GM21423 (cell line): ENCODE data around the gene GNB1.

Experiments used
- ATAC-seq: cut with Tn5 transposase; IDR thresholded peaks from one replicate; pipeline ENCODE4 v1.9.1; 2021; ENCODE audit warnings: mild to moderate bottlenecking, moderate library complexity; ENCODE audit not compliant: unreplicated experiment

The GNB1 gene

DNA sequence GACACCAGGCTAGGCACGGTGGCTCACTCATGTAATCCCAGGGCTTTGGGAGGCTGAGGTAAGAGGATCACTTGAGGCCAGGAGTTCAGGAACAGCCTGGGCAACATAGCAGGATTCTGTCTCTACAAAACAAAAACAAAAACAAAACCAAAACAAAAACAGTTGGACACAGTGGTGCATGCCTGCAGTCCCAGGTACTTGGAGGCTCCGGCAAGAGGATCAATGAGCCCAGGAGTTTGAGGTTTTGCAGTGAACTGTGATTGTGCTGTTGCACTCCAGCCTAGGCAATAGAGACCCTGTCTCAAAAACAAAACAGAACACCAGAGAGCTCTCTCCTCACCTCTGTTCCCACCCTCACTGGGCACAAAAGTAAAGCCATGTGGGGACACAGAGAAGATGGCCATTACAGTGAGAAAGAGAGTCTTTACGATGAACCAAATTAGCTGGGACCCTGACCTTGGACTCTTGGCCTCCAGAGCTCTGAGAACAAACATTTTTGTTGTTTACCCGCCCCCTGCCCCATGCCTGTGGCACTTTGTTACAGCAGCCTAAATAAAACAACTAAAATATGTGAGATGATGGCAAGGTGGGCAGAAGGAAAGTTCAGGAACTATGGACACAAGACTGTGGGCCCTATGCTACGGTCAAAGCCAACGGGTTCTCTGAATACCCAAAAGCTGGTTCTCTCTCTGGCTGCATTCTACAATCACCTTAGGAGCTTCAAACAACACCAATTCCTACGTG lies 122.5 kb downstream of the GNB1 start:
- no peak for ATAC-seq

DNA sequence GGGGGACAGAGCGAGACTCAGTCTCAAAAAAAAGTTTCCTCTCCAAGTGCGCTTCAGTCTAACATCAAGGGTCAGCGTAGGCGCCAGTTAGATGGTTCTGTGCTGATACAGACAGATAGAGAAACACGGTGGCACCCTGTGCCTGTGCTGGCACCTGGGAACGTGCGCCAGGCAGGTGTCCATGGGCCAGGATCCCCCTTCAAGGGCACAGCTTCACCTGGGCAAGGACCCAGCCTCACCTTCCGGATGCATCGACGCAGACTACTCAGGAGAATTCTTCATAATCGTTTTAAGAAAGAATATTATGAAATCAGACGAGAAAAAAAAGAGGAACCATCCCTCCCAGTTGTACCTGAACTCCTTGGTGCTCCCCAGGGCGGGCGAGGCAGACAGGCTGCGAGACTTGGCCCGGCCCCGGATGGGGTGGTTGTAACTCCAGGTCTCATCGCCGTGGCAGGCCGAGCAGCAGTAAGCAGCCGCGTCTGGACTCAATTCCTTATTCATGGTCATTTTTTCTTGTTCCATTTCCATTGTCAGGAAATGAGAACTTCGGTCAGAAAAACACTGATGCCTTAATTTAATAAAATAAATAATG lies 125.9 kb downstream of the GNB1 start:
- ATAC-seq = no peak

DNA sequence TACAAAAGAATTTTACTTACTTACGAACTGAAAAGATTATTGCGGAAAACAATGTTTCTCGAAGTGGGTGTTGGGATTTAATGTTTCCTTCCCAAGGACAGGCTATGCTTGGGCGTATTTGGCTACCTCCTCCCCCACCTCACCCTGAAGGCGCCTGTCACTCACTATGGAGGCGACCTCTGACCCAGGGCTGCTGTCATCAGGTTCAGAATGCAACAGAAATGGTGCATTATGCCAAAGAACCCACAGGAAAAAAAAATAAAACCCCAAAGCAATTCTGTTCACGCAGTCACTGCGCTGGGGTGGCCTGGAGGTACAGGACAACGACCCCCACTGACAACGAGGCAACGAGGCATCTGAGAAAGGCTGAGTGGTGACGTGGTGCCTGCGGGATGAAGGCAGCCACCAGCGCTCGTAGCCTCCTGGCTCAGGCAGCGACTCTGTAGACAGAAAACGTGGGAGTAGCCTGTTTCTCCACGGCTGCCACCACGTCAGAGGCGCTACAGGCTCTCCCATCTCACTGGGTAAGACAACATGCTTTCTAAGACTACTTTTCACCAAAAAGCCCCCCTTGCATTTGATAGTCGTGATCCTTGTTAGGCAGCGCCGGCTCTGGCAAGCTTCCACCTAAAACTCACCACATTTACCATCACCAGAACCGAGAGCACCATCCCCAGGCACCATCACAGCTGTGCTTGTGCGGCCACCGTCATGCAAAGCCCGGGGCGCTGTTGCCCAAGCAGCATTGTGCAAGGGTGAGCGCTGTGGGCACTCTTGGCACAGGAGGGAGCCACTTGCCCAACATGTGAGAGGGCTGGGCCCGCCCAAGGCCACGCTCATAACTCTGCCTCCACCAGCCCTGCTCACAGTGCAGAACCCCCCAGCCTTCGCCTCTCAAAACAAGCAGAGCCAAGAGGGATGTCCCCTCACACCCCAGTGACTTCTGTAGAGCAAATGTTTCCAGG lies 126.9 kb downstream of the GNB1 start:
- ATAC-seq = no peak

GRCh38 chr1:1761504-1762376 lies 129.1 kb downstream of the GNB1 start:
- no peak for ATAC-seq

- ATAC-seq = no peak
Observed at GRCh38 chr1:1760715-1761114, 130.2 kb downstream of the GNB1 start.

DNA sequence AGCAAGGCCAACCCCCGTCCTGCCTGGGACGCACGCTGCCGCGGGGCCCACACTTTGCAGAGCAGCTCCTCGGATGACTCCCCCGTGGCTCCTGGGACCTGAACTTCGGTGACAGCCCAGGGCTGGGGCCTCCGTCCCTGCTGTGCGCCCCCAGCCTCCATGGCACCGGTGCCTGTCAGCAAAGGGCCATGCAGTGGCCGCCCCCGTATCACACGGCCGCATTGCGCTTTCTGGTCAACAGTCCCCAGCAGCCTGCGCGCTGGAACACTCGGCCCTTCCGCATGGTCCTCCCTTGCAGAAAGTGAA lies 130.6 kb downstream of the GNB1 start:
- ATAC-seq = no peak

GRCh38 chr1:1759456-1760344 lies 131.2 kb downstream of the GNB1 start:
- ATAC-seq = no peak

- ATAC-seq = no peak
Observed at GRCh38 chr1:1758692-1759455, 132.0 kb downstream of the GNB1 start.

DNA sequence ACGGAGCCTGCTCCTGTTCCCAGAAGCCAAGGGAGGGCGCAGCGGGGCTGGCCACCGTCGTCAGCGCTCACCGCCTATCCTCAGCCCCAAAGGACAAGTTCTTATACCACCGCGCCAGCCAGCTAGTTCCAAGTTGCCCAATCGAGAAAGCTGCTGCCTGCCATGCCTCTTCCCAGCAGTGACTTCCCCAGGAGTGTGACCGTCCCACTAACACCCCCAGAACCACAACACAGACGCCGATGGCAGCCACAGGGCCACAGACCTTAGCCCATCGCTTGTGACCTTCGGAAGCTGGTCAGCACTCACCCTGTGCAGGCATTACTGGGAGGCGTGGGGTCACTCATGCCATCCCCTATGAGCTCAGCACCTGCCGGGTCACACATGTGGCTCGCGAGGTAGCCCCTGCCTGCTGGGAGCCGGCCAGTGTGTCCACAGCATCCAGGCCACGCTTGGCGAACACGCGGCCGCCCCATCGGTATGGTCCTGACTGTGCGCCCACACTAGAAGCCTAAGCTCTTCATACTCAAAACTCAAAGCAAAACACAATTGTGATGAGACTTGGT lies 132.7 kb downstream of the GNB1 start:
- ATAC-seq = no peak

DNA sequence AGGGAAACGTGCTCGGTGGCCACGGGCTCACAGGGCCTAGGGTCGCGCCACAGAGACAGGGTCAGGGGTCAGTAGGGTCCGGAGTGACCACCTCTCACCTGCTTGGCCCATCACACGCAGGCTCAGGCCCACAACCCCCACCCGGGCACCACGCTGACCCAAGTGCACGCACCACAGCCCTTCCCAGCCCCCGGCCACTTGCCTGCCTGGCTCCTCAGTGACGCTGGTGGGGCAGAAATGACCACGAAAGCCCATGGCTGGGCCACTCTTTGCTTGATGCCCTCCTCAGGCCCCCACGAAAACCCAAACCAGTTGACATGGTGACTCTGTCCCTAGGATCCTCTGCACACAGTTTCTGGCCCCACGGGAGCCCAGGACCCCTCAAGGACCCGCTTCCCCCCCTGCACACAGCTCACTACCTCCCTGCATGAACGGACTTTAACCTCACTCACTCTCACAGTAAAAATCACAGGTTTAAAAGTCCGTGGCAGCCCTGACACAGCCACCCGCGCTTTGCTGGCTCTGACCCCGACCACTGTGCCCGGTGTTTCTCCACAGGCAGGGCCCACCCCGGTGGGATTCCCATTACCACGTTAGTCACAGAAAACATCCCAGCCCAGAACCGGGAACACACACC lies 133.3 kb downstream of the GNB1 start:
- no peak for ATAC-seq

- no peak for ATAC-seq
Observed at GRCh38 chr1:1756661-1757421, 134.0 kb downstream of the GNB1 start.

DNA sequence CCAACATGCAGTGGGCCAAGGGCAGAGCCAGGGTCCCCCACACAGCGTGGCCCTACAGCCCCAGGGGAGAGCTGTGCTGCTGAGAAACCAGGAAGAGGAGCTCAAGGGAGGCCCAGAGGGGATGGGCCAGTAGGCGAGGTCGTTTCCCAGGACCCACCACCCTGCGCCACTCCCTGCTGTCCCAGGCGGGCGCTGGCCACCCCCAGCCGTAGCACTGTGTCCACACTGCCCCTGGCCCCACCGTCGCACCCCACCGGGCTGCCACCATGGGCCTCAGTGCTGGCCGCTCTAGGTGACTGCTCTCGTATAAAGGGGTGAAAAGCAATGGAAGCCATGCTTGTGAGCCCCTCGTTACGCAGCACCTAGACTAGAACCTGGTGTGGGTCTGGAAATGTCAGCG lies 135.0 kb downstream of the GNB1 start:
- no peak for ATAC-seq

DNA sequence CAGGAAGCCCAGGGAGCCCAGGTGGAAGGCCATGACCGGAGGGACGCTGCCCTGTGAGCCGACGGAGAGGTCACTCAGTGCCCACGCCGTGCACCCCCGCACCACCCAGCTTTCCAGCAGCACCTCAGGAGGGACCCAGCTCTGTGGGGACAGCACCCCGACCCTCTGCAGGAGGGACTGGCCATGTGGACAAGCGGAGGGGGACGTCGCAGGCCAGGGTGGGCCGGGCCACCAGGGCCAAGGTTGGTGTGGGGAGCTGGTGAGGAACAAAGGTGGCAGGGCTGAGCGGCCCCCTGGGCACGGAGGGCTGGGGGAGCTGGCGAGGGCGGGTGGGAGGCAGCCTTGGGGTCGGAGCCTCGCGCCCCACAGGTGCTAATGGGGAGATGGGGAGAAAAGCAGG lies 135.5 kb downstream of the GNB1 start:
- no peak for ATAC-seq

DNA sequence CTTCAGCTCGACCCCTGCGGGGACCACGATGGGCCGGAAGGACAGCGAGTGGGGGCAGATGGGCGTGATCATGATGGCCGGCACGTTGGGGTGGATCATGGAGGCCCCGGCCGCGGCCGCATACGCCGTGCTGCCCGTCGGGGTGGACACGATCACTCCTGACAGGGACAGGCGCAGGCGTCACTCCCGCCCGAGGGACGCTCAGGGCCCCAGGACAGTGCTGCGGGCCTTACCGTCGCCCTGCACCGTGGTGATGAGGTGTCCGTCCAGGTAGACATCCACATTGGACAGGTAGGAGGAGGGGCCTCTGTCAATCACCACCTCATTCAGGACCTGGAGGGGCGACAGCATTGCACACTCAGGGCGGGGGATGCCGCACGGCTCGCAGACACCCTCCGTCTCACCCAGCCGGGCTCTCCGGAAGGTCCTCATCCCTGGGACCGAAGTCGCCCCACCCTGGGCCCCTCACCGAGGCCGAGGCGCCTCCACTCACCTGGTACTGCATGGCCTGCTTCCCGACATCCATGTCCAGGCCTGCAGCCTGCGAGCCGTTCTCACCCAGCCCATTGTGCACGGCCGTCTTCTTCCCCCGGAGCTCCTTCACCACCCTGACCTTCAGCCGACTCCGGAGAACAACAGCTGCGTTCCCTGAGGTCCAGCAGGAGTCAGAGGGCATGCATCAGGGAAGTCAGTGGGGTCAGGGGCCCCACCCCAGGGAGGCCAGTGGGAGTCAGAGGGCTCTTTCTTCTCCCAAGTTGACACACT lies 136.7 kb downstream of the GNB1 start:
- ATAC-seq = no peak

GRCh38 chr1:1753607-1754005 lies 137.3 kb downstream of the GNB1 start:
- no peak for ATAC-seq

DNA sequence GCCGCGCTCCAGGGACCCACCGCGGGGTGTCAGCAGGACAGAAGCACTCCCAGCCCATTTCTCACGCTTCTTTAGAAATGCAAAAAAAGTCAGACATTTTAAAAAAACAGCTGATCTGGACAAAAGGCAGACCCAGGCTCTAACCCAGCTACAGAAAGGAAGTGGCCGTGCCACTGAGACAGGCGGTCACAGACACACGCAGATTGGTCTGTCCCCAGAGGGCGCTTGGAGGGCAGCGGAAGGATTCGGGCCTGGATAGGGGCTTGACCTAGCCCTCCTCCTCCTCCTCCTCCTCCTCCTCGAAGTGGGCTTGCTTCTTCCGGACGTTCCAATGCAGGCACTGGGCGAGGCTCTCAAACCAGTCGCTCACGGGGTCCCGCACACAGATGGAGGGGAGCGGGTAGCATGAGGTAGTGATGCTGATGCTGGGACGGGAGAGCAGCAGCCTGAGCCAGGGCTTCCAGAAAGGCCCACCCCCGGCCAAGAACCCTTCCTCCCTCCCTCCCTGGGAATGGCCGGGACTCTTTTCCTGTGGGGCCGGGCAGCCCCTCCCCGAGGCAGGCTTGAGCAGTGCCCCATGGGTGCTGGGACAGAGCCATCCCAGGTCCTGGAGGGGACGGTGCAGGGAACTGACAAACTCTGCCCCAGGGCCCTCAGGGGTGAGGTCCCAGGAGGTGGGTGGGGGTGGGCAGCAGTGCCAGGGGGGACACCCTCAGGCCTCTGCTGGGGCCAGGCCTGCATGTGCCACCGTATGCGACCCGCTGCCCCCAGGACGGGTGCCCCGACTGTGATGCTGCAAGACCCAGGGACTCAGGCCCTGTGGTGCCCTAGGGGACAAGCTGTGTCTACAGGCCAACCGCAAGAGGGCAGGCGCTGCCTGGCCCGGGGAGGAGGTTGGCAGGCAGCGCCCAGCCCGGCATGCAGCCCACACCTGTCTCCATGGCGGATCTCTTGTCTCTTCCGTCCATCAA lies 138.0 kb downstream of the GNB1 start:
- no peak for ATAC-seq
